GM12801 (cell line): ENCODE data around the gene PEX10.

ENCODE experiments used
- TF ChIP-seq, protein P1 (sequence below): IDR thresholded peaks from one replicate; pipeline ENCODE4 v1.5.1; 2011; ENCODE audit warnings: control low read depth; ENCODE audit not compliant: insufficient read length; ENCODE audit errors: extremely low read depth

The PEX10 gene

DNA sequence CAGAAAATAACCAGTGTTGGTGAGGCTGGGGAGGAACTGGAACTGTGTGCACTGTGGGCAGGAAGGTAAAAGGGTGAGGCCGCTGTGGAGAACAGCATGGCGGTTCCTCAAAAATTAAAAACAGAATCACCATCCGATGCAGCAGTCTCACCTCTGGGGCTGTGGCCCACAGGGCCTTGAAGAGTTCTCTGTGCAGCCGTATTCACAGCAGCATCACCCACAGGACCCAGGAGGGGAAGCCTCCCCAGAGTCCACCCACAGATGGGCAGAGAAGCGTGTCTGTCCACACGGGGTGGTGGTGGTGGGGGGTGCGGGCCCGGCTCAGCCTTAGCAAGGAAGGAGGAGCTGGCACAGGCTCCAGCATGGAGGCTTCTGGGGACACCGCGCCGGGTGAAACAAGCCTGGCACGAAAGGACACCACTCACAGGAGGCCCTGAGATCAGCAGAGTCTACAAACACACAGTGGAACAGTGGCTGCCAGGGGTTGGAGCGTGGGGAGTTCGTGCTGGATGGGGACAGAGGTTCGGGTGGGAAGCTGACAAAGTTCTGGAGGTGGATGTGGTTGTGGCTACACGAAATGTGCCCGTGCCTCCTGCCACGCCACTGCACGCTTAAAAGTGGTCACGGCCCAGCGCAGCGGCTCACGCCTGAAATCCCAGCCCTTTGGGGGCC is 32.5 kb downstream of the PEX10 start:
- TF ChIP-seq, protein P1, sequence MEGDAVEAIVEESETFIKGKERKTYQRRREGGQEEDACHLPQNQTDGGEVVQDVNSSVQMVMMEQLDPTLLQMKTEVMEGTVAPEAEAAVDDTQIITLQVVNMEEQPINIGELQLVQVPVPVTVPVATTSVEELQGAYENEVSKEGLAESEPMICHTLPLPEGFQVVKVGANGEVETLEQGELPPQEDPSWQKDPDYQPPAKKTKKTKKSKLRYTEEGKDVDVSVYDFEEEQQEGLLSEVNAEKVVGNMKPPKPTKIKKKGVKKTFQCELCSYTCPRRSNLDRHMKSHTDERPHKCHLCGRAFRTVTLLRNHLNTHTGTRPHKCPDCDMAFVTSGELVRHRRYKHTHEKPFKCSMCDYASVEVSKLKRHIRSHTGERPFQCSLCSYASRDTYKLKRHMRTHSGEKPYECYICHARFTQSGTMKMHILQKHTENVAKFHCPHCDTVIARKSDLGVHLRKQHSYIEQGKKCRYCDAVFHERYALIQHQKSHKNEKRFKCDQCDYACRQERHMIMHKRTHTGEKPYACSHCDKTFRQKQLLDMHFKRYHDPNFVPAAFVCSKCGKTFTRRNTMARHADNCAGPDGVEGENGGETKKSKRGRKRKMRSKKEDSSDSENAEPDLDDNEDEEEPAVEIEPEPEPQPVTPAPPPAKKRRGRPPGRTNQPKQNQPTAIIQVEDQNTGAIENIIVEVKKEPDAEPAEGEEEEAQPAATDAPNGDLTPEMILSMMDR, result no peak

DNA sequence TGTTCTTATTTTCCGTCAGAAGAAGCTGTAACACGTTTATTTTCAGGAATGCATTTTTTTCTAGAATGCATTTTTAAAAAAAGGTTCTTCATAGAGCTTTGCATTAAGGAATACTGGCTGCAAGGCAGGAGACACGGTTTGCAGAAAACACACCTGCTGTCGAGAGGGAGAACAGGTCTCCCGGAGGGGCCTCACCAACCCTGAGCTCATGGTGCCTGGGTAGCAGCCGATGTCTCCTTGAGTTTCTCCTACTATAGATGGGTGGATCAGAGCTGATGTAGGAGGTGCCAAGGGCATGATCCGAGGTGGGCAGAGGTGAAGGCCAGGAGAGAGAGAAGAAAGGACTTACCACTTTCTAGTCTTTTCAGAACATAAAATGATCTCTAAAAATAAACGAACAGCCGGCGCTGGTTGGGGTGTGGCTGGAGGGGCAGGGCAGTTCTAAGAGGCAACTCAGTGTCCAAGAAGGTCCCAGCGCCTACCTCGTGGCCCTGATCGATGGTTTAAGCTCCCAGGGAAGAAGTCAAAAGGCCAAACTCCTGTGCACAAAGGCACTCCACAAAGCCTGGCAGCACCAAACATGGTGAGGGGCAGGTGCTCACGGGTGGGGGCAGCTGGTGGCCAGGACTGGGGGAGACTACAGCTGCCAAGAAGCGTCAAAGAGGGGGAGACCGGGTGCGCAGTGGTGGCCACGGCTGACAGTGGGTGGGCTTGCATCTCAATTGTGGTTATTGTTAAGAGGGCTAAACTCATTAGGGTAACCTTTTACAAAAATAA is 33.2 kb downstream of the PEX10 start:
- TF ChIP-seq, protein P1, result no peak

DNA sequence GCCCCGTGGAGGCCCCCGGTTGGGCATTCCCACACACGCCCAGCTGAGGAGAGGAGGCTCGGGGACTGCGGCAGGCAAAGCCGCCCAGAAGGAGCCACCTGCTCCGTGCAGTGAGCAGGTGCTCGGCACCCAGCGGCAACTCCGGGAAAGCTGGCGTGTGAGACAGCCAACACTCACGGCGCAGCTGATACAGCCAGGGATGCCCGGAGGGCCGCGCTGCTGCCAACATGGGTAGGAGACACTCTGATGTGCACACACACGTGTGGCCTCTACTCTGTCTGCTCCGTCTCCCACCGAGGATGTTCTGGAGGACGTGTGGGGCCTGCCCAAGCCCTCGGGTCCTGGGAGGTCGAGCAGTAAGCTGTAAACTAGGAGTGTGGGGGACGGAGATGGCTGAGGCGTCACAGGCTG is 33.9 kb downstream of the PEX10 start:
- TF ChIP-seq, protein P1, result no peak

DNA sequence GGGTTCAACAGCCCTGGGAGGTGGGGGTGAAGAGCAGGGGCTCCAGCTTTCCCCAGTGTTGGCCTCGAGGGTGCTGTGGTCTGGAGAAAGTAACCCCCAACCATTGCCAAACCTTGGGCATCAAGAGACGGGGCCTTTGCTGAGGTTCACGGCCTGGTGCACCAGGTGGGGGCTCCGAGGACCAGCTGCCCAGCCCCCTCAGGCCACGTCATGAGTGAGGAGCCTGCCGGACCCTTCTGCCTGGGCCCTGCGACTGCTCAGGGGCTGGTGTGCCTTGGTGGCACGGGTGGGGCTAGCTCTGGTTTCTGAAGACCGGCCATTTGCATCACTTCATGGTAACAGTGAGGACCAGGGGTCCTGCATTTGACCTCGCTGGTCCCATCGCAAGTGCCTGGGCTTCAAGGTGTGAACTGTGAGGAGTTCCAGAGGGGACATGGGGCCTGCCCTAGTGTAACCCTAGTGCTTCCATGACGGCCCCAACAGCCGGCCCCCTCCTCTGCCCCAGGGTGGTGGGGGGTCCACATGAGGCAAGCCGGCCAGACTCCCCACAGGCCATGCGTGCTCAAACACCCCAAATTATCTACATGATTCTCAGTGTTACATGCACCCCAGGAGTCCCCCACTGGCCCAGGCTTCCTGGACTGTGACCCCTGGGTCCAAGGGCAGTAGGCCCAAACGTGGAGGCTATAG is 34.5 kb downstream of the PEX10 start:
- TF ChIP-seq, protein P1, result no peak

DNA sequence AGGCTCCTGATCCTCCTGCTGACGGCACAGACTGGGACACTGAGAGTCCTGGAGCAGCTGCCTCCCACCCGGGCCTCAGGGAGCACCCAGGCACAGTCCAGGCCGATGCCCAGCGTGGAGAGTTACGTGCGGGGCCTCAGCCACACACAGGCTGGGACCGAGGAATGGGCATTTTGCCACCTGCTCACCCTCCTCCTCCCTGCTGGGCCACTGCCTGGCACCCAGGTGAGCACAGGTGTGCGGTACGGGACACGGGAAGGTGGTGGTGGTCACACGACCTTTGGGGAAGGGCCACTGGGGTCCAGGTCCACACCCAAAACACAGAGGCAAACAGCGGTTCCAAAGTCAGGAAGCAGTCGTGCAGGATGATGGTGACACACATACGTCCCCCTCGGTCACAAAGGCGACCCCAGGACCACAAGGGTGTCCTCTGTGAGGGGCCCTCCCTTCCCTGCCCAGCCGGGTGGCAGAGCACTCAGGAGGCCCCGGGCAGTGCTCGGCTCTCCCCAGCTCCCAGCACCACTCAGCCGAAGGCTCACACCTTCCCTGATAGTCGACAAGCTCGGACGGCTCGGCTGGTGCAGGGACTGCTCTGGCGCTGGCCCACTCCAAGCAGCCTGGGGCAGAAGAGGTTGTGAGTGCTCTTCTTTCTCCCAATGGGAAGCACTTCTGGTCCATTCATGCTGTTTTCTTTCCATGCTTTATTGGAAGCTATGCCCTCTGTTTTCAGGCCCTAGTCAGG is 35.3 kb downstream of the PEX10 start:
- TF ChIP-seq, protein P1, result no peak

DNA sequence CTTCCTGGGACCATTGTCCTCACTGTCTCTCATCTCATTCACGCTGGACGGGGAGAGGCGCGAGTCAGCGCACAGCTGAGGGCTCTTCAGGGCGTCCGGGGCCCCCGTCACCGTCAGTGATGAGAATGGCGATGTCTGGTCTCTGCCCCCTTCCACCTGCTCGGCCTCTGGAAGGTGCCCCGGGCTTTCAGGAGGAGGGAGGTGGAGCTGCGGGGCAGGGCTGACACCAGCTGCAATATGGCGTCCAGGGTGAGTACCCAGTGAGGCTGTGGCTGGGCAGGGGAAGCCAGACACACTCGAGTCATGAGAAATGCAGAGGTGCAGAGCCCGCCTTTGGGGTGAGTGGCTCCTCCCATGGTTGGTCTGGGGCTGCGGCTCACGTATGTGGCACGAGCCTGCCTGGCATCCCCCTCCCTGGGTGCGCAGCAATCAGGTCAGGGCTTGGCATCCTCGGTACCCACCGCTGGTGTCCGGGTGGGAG is 36.1 kb downstream of the PEX10 start:
- TF ChIP-seq, protein P1, result no peak

DNA sequence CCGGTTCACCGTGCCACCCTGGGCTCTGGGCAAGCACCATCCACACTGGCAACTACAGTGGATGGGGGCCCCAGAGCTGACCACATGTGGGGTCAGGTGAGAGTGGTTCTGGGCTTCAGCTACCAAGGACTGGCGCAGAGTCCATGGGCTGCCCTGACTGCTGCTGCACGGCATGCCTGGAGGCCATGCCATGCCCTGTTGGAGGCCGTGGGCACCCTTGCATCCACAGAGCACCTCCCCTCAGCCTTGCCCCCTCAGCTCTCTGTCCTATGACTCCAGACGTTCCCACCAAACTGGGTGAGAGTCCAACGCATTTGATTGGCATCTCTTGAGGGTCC is 36.5 kb downstream of the PEX10 start:
- TF ChIP-seq, protein P1, result no peak
